Activated gamma-delta T cell treated with anti-CD3 and anti-CD28 coated beads, Interleukin-2, amount 50 U/mL, for 16 hours (primary cell): ENCODE results near the gene CARD9.
"Not testable (repeated sequence)": the region's sequence is repeated elsewhere in the genome, so short reads cannot be mapped to it uniquely, and the experiment has no call there.

Experiments used
- DNase-seq: peaks from one replicate; pipeline ENCODE4 v3.0.0-alpha.2; 2020; ENCODE audit warnings: low read depth

Gene CARD9

DNA sequence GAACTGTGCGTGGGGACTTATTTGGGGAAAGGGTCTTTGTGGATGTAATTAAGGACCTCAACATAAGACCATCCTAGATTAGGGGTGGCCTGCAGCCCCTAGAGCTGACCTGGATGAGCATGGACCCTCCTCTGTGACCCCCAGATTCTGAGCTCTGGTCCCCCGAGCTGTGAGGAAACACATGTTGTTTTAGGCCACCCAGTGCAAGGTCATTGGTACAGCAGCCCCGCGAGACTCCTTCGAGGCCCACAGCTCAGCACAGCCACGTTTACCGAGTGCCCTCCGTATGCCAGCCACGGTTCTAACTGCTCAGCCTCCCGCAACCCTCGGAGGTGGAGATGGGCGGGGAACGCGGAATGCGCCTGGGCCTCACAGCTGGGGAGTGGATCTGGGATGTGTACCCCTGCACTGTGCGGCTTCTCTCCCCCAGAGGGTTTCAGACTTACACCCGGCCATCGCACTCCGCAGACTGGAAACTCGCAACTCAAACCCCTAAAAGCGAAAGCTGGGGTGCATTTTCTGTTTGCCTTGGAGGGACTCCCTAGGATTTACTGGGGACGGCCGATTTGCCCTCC lies 50.6 kb downstream of the CARD9 start:
- DNase-seq: no peak

DNA sequence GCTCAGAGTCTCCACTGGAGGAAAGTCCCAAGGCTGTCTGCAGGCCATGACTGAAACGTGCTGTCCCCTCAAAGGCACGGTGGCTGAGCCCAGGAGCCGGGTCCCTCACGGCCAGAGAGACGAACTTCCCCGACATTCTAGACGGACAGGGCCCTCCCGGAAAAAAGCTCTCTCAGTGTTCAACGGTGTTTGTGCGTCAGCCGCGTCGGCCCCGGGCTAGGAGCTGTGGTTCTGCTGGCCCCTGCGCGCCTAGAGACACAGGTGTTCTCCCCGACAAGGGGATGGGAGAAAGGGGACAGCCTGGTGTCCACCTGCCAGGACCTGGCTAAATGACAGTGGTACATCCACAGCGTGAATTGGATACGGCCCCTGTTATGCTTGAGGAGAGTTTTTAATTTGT lies 51.9 kb downstream of the CARD9 start:
- DNase-seq: no peak

DNA sequence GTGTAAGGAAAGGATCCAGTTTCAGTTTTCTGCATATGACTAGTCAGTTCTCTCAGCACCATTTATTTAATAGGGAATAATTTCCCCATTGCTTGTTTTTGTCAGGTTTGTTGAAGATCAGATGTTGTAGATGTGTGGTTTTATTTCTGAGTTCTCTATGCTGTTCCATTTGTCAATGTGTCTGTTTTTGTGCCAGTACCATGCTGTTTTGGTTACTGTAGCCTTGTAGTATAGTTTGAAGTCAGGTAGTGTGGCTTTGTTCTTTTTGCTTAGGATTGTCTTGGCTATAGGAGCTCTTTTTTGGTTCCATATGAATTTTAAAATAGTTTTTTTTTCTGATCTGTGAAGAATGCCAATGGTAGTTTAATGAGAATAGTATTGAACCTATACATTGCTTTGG lies 52.5 kb downstream of the CARD9 start:
- DNase-seq: not testable (repeated sequence)

DNA sequence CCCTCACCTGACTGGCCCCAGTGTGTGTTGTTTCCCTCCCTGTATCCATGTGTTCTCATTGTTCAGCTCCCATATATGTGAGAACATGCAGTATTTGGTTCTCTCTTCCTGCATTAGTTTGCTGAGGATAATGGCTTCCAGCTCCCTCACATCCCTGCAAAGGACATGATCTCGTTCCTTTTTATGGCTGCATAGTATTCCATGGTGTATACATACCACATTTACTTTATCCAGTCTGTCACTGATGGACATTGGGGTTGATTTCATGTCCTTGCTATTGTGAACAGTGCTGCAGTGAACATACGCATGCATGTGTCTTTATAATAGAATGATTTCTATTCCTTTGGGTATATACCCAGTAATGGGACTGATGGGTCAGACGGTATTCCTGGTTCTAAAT lies 53.5 kb downstream of the CARD9 start:
- DNase-seq: not testable (repeated sequence)

DNA sequence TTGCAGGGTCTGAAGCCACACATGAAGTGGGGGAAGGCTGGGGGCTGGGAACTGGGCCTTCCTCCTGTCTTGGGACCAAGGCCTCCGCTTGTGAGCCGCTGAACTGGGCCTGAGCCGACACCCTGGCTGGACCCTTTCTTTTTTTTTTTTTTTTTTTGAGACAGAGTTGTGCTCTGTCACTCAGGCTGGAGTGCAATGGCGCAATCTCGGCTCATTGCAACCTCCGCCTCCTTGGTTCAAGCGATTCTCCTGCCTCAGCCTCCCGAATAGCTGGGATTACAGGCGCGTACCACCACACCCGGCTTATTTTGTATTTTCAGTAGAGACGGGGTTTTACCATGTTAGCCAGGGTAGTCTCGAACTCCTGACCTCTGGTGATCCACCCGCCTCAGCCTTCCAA lies 54.2 kb downstream of the CARD9 start:
- DNase-seq: not testable (repeated sequence)

DNA sequence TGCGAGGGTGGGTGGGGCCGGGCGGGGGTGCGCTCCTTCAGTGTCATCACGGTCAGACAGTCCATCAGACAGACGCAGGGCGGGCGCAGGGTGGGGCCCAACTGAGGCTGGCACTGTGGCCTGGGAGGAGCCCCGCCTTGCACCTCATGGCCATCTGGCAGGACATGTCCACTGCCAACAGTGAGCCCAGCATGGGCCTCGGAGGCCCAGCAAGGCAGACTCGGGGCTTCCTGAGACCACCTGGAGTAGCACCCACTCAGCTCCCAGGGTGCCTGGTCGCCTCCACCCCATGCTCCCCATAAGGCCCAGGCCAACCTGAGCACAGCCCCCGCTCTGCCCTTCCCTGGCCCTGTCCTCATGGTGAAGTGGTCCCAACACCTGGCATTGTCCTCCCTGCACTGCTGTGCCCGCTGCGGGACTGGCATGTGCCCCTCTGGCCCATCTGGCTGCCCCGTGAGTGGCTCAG lies 54.7 kb downstream of the CARD9 start:
- no peak for DNase-seq

DNA sequence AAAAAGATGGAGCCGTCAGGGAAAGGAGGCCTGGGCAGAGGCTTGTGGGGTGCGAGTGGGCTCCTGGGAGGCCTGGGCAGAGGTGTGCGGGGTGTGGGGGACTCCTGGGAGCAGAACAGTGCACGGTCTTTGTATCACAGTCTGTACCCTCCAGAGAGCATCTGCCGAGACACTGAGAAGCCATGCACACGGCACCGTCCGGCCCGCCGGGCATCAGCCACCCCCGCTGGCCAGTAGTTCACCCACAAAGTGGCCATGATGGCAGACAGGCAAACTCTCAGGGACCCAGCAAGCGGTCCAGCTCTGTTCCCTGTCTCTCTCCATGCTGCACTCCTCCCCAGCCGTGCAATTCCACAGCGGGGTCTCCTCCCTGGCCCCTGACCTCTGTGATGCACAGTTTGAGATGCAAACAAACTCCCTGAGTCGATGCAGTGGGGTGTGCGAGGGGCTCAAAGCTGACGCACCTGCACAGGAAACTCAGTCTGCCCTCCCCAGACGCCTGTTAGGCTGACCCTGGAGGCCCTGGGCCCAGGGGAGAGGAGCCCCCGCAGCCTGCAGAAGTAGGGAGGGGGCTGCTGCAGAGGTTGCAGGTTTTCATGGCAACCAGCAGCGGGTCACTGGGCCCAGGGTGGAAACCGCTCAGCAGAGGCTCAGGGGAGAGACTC lies 55.2 kb downstream of the CARD9 start:
- DNase-seq: no peak

DNA sequence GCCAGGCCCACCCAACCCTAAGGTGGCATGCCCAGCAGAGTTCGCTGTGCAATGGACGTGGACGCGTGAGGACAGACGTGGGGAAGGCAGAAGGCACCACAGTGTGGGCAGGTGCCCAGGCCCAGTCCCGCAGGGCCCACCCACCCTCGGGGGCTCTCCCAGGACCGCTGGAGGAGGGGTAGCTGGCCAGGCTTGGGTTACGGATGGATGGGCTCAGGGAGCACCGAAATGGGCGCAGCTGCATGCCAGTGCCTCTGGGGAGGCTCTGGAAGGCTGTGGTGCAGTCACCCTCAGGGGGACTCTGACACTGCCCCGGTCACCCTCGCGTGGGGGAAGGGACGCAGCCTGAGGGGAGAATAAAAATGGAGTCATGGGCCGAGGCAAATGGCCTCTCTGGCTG lies 55.8 kb downstream of the CARD9 start:
- no peak for DNase-seq

DNA sequence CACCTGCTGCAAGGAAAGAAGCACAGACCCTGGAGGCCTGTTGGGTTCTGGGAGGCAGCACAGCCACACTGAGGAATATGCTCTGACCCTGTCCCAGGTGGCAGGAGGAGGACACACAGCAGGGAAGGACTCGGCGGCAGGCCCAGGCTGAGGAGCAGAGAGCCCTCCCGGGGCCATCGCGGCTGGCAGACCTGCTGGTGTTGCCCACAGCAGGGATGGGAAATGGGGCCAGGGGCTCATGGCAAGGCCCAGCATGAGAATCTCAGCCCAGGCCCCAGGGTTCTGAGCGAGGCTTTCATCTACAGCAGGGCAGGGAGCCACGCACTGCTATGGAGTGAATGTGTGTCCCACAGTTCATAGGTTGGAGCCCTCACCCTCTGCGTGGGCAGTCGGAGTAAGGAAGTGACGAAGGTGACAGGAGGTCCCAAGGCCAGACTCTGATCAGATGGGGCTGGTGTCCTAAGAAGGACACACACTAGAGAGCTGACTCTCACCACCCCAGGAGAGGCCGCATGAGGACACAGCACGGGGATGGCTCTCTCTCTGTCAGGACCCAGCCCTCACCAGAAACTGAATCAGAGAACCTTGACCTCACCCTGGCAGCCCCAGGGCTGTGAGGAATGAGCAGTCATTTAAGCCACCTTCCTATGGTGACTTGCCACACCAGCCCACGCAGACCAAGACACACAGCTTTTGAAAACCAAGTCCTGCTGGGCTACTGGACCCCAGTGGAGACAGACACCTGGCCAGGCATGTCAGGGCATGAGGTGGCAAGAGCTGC lies 56.4 kb downstream of the CARD9 start:
- DNase-seq: no peak

DNA sequence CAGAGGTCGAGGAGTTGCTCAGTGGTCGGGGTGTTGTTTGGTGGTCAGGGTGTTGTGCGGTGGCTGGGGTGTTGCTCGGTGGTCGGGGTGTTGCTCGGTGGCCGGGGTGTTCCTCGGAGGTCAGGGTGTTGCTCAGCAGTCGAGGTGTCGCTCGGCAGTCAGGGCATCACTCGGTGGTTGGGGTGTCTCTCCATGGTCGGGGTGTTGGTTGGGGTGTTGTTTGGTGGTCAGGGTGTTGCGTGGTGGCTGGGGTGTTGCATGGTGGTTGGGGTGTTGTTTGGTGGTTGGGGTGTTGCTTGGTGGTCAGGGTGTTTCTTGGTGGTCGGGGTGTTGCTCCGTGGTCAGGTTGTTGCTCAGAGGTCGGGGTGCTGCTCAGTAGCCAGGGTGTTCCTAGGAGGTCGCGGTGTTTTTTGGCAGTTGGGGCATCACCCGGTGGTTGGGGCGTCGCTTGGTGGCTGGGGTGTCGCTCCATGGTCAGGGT lies 57.2 kb downstream of the CARD9 start:
- peak; percentile 32 for DNase-seq

DNA sequence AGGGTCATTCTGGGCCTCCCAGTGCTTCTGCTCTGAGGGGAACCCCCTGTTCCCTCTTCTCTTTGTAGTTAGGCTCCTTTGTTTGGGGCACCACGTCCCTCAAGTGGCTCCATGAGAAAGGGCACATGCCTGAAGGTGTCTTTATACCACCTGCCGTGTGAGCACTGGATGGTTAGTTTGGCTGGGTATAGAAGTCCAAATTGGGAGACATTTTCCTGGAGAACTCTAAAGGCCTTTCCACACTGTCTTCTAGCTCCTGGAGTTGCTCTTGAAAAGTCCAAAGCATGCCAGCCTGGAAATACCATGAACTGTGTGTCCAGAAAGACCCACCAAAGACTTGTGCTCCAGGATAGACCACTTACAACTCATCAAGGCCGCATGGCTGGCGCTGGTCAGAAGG lies 58.5 kb downstream of the CARD9 start:
- DNase-seq: no peak

DNA sequence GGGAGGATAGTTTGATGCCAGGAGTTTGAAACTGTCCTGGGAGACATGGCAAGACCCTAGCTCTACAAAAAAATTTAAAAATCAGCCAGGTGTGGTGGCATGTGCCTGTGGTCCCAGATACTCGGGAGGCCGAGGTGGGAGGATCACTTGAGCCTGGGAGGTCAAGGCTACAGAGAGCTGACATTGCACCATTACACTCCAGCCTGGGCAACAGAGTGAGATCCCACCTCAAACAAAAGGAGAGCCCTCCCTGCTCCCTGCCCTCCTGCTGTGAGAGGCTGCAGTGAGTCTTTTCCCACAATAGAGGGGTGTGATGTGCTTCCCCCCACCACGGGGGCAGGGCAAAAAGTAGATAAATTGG lies 59.4 kb downstream of the CARD9 start:
- DNase-seq: no peak
